AG04449 (cell line): ENCODE measurements around the gene CD276.

Experiments used
- CTCF ChIA-PET: fragments of 350-600 bp; formaldehyde crosslinking; extraction: SDS; loops from one replicate; lab custom pipeline; 2021; ENCODE audit warnings: antibody characterized with exemption; lab: Yijun Ruan, JAX
- POLR2A ChIA-PET: fragments of 400-600, 350-600 bp; formaldehyde crosslinking; extraction: SDS; loops from one replicate; lab custom pipeline; 2020; ENCODE audit warnings: antibody characterized with exemption, inconsistent platforms; lab: Yijun Ruan, JAX
- DNase-seq: peaks from one replicate; pipeline ENCODE4 v3.0.0-alpha.2; 2010; ENCODE audit warnings: low read depth, low spot score
- H3K4me3 ChIP-seq: 2 replicates; pipeline ENCODE4 v1.5.1; 2011; ENCODE audit warnings: low read depth, mild to moderate bottlenecking, control low read depth, low read length
- TF ChIP-seq, protein P1 (sequence below): IDR thresholded peaks from one replicate; pipeline ENCODE4 v1.5.1; 2011; ENCODE audit warnings: mild to moderate bottlenecking, moderate library complexity, low read length, control low read depth, inconsistent platforms; ENCODE audit not compliant: insufficient read depth; ENCODE audit errors: missing control alignments

Gene CD276

GRCh38 chr15:73686781-73687256 lies 2.6 kb downstream of the CD276 start:
- ChIA-PET POLR2A (interaction anchor here (1.1 to 2.3 kb wide), 3 partner anchors 10 to 54 kb away, joined by 4 to 11 read pairs (median 7); partner anchors contain the start of gene NPTN), CTCF (interaction anchor here (0.8 to 15.1 kb wide), 11 partner anchors 10 to 221 kb away, joined by 3 to 378 read pairs (median 4); partner anchors contain the start of gene NPTN)
- H3K4me3 ChIP-seq, result no peak overlapping the region
- TF ChIP-seq, protein P1, sequence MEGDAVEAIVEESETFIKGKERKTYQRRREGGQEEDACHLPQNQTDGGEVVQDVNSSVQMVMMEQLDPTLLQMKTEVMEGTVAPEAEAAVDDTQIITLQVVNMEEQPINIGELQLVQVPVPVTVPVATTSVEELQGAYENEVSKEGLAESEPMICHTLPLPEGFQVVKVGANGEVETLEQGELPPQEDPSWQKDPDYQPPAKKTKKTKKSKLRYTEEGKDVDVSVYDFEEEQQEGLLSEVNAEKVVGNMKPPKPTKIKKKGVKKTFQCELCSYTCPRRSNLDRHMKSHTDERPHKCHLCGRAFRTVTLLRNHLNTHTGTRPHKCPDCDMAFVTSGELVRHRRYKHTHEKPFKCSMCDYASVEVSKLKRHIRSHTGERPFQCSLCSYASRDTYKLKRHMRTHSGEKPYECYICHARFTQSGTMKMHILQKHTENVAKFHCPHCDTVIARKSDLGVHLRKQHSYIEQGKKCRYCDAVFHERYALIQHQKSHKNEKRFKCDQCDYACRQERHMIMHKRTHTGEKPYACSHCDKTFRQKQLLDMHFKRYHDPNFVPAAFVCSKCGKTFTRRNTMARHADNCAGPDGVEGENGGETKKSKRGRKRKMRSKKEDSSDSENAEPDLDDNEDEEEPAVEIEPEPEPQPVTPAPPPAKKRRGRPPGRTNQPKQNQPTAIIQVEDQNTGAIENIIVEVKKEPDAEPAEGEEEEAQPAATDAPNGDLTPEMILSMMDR, result no peak
- DNase-seq, result no peak

DNA sequence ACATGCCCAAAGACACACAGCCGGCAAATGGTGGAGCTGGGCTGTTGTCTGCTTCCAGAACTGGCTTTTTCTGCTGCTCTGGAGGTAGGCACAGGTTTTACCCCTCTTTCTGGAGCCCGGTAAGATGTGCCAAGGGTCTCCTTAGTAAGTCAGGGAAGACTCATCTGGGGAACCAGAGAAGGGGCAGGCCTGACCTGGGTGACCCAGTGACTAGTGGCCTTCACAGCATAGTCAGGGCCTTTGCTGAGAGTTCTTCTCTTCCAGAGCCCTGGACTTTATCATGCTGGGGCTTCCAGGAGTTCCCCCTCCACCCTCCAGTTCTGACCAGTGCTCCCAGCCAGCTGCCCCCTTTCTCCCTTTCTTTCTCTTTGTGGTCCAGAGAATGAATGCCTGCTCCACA lies 3.2 kb downstream of the CD276 start:
- no peak for DNase-seq
- no peak overlapping the region for H3K4me3 ChIP-seq
- CTCF ChIA-PET, result interaction anchor here (0.8 to 15.1 kb wide), 7 partner anchors 9 to 127 kb away, joined by 3 to 378 read pairs (median 53); partner anchors contain the start of gene NPTN
- POLR2A ChIA-PET, result interaction anchor here (1.1 to 1.2 kb wide), 2 partner anchors 52 to 54 kb away, joined by 4 to 7 read pairs; partner anchors contain the start of gene NPTN
- TF ChIP-seq, protein P1, result no peak

DNA sequence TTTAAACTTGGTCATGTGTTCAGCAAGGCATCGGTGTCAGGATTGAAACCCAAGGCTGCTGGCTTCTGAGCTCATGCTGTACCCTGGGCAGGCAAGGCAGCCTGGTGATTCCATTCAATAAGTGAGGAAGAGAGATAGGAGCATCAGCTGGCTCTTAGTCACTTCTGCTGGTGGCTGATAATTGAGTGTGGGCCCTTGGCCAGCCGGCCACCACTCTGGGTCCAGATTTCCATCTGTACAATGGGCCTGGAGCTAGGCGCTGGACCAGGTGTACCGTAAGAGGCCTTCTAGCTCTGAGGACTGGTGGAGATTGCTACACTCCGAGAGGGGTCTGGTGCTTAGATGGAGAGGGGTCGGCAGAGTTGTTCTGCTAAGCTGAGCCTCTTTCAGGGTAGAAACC lies 4.3 kb downstream of the CD276 start:
- H3K4me3 ChIP-seq, result no peak overlapping the region
- DNase-seq, result no peak
- ChIA-PET POLR2A (no interaction called here), CTCF (interaction anchor here (0.7 to 15.1 kb wide), 6 partner anchors 8 to 129 kb away, joined by 3 to 378 read pairs (median 60); partner anchors contain the start of gene NPTN)
- TF ChIP-seq, protein P1, result no peak

- ChIA-PET POLR2A (interaction anchor here (1.0 kb wide), 1 partner anchor 59 kb away, joined by 3 read pairs; no protein-coding TSS in a partner anchor), CTCF (interaction anchor here (0.8 to 12.2 kb wide), 8 partner anchors 9 to 131 kb away, joined by 3 to 378 read pairs (median 12); partner anchors contain the start of gene CD276)
- no peak overlapping the region for H3K4me3 ChIP-seq
- TF ChIP-seq, protein P1, result no peak
- no peak for DNase-seq
These were observed 7.2 kb downstream of the CD276 start for GRCh38 chr15:73691396-73691795.

- DNase-seq, result no peak
- POLR2A ChIA-PET, result no interaction called here
- CTCF ChIA-PET, result interaction anchor here (1.5 to 15.4 kb wide), 5 partner anchors 12 to 180 kb away, joined by 3 to 459 read pairs (median 68); partner anchors contain the start of genes CD276, NPTN and TBC1D21
- H3K4me3 ChIP-seq, result no peak overlapping the region
- TF ChIP-seq, protein P1, result no peak
These were observed 10.2 kb downstream of the CD276 start for GRCh38 chr15:73694419-73694818.
